Muscle layer of colon (tissue), 2 donors: ENCODE data around the gene TSC1.

ENCODE experiments used
- H3K27ac ChIP-seq: one replicate; pipeline ENCODE4 v1.7.0; 2013; ENCODE audit warnings: low read depth, mild to moderate bottlenecking, low read length, moderate library complexity
- H3K27me3 ChIP-seq, 2 donors: one replicate each; pipeline ENCODE4 v1.7.0; 2013; ENCODE audit warnings: low read length in 2 of 2, mild to moderate bottlenecking in 2 of 2; ENCODE audit not compliant: insufficient read depth in 2 of 2, control insufficient read depth in 1 of 2
- H3K36me3 ChIP-seq: one replicate; pipeline ENCODE4 v1.7.0; 2013; ENCODE audit warnings: mild to moderate bottlenecking, low read length; ENCODE audit not compliant: insufficient read depth
- H3K4me1 ChIP-seq: one replicate; pipeline ENCODE4 v1.7.0; 2013; ENCODE audit warnings: mild to moderate bottlenecking, low read length; ENCODE audit not compliant: insufficient read depth
- H3K4me3 ChIP-seq, 2 donors: one replicate each; pipeline ENCODE4 v1.7.0; 2013; ENCODE audit warnings: low read length in 2 of 2, low read depth in 1 of 2, mild to moderate bottlenecking in 1 of 2, moderate library complexity in 1 of 2
- H3K9ac ChIP-seq: one replicate; pipeline ENCODE4 v1.7.0; 2013; ENCODE audit warnings: low read length
- H3K9me3 ChIP-seq: one replicate; pipeline ENCODE4 v1.7.0; 2013; ENCODE audit warnings: mild to moderate bottlenecking, low read length
- donor health status: abdominal sarcoma.
- donor health status: Adenocarcinoma of cecum.

The TSC1 gene

DNA sequence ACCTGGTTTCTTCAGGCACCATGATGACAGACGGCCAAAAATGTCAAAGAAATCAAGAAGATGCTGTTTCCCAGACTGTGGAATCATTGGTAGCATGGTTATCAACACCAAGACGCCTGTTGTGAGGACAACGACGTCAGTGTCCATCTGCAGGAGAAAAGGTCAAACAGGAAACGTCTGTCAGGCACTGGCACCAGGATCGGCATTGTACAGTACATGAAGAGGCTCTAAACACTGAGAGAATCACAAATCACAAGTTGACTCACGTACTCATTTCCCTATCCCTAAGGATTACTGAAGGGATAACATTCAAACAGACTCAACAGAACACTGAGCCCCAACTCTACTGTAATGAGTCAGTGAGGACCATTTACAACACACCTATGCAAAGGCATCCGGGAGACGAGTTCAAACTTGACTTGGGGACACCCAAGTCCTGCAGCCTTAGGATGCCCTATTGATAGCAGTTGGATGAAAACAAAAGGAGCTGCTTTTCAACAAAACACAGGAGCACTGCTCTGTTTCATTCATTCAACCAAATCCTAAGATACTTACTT lies 21.0 kb downstream of the TSC1 start:
- no peaks in the 10 kb centered on the region for H3K4me1 ChIP-seq

DNA sequence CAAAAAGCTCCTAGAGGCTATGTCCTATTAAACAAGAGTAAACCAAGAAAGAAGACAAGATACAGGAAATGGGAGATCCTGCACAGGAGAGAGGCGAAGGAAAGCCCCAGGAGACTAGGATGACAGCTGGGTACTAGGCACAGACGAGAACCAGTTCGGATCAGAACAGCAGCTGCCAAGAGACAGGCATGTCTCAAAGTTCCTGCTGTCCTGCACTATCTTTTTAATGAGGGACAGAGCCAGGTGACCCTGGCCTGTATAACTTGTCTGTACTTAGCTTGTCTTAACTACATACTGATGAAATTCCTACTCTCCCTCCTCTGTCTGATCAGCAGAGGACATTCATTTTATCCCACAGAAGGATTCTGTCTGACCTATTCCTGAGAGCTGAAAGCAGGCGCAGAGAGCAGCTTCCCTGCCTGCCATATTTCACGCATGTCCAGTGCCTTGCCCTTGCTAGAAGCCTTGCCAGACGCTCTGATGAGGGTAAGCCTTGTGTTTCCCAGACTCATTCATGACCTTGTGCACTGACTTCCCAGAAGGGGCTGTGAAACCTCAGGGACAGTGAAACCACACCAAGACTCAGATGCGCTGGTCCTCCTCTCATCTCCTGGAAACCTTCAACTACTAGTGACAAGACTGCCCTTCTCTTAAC lies 24.7 kb downstream of the TSC1 start:
- Histone ChIP-seq H3K36me3 (peaks cover 82% of the 10 kb centered on the region), H3K27ac (no peak overlapping the region), H3K27me3 (no peaks in the 10 kb centered on the region), H3K9ac (no peak overlapping the region), H3K4me3 (no peak overlapping the region), H3K9me3 (no peaks in the 10 kb centered on the region), H3K4me1 (no peaks in the 10 kb centered on the region)

More for the DNA sequence above, 21.0 kb downstream of the TSC1 start:
- Histone ChIP-seq H3K9me3 (no peaks in the 10 kb centered on the region), H3K9ac (no peak overlapping the region), H3K27ac (no peak overlapping the region), H3K27me3 (no peaks in the 10 kb centered on the region), H3K36me3 (peaks cover 91% of the 10 kb centered on the region), H3K4me3 (no peak overlapping the region)

DNA sequence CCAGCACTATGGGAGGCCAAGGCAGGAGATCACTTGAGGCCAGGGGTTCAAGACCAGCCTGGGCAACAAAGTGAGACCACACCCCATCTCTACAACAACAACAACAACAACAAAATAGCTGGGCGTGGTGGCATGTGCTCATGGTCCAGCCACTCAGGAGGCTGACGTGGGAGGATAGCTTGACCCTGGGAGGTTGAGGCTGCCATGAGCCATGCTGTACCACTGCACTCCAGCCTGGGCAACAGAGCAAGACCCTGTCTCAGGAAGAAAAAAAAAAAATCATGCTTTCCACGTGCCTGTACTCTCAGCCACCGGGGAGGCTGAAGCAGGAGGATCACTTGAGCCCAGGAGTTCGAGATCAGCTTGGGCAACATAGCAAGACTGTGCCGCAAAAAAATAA lies 29.5 kb downstream of the TSC1 start:
- H3K9me3 ChIP-seq = no peaks in the 10 kb centered on the region
- peaks cover 56% of the 10 kb centered on the region for H3K36me3 ChIP-seq

DNA sequence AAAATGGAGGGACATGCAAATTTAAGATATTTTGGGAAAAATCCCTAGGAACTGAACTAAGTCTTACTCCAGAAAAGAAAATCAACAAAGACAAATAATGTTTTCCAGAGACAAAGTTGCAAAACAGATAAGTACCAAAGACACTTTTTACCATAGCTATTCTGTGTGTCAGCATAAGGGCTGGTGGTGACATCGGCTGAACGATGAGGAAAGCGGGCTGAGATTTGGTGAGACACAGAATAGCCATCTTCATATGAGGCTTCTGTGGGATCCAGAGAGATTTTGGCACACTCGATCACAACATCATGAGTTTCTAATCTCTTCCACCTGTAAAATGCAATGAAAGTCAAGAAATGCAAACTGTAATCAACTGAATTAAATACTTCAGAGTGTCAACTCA lies 32.3 kb downstream of the TSC1 start:
- H3K27ac ChIP-seq = no peak overlapping the region
- H3K9ac ChIP-seq = no peak overlapping the region
- no peak overlapping the region for H3K4me3 ChIP-seq
- peaks cover 41% of the 10 kb centered on the region for H3K36me3 ChIP-seq
- no peaks in the 10 kb centered on the region for H3K27me3 ChIP-seq
- no peaks in the 10 kb centered on the region for H3K9me3 ChIP-seq
- no peaks in the 10 kb centered on the region for H3K4me1 ChIP-seq

More for the DNA sequence above, 29.5 kb downstream of the TSC1 start:
- Histone ChIP-seq H3K9ac (no peak overlapping the region), H3K4me3 (no peak overlapping the region), H3K27ac (no peak overlapping the region), H3K27me3 (no peaks in the 10 kb centered on the region), H3K4me1 (no peaks in the 10 kb centered on the region)

DNA sequence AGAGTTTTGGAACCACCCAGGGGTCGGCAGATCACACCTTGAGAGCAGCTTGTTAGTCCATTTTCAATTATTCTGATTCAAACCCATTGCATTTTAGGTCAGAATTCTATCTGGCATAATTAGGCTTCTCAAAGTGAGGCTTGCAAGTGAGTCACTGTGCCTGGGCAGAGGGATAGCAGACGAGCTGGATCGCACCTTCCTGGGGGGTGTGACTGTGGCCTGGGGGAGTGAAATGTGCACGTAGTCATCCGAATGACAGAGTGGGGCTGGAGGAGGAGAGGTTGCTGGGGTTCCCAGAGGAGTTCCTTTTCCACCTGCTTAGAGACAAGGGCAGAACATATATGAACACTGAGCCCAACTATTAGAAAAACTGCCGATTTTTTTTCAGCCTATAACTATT lies 34.0 kb downstream of the TSC1 start:
- no peak overlapping the region for H3K9ac ChIP-seq
- no peaks in the 10 kb centered on the region for H3K4me1 ChIP-seq
- H3K27ac ChIP-seq = no peak overlapping the region
- no peak overlapping the region for H3K4me3 ChIP-seq
- no peaks in the 10 kb centered on the region for H3K27me3 ChIP-seq
- H3K9me3 ChIP-seq = no peaks in the 10 kb centered on the region
- peaks cover 38% of the 10 kb centered on the region for H3K36me3 ChIP-seq

DNA sequence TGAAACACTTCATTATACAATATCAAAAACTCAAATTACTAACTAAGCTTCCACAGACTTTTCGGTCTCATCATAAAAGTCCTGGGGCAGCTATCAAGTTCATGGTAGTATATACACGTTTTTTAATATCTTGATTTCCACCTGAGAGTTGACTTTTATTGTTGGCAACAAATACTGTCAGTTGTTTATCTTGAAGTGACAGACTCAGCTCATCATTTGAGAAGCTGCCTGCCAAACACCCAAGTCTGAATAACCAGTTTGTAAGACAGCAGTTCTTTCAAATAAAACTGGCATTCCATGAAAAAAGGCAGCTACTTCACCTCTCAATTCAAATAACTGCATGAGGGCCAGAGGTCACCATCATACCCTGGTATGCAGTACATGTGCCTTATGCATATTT lies 35.1 kb downstream of the TSC1 start:
- Histone ChIP-seq H3K27ac (no peak overlapping the region), H3K27me3 (no peaks in the 10 kb centered on the region), H3K9ac (no peak overlapping the region), H3K9me3 (no peaks in the 10 kb centered on the region), H3K4me3 (no peak overlapping the region), H3K4me1 (no peaks in the 10 kb centered on the region), H3K36me3 (peaks cover 47% of the 10 kb centered on the region)

DNA sequence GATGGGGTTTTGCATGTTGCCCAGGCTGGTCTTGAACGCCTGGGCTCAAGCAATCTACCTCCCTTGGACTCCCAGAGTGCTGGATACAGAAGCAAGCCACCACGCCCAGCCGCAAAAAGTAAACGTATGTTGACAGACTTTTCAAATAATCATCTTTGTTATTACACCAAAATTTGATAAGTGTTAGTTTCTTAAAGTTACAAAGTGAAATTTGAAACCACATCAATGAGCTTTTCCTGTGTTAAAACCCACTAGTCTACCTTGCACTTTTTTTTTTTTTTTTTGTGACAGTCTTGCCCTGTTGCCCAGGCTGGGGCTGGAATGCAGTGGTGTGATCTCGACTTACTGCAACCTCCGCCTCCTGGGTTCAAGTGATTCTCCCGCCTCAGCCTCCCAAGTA lies 35.8 kb downstream of the TSC1 start:
- Histone ChIP-seq H3K27me3 (no peaks in the 10 kb centered on the region), H3K9ac (no peak overlapping the region), H3K4me1 (no peaks in the 10 kb centered on the region), H3K4me3 (no peak overlapping the region), H3K27ac (no peak overlapping the region), H3K9me3 (no peaks in the 10 kb centered on the region), H3K36me3 (peaks cover 54% of the 10 kb centered on the region)

DNA sequence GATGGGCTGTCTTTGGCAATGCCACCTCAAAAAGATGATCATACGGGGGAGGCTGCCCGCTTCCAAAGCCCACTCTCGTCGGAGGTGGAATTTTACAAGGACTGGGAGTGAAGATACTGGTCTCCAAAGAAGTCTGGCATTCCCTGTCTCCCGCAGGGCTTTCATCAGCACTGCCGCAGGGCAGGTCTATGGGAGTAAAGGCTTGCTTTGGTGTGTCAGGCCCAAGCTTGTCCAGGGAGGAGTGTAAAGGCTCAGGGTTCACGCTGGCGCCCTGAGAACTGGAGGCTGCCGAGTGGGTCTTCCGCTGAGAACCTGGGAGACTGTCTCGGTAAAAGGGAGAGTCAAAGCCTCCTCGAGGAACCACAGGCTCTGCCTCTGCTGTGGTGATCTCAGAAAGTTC lies 38.7 kb downstream of the TSC1 start:
- Histone ChIP-seq H3K27me3 (no peaks in the 10 kb centered on the region), H3K9me3 (no peaks in the 10 kb centered on the region), H3K4me1 (no peaks in the 10 kb centered on the region), H3K36me3 (peaks cover 66% of the 10 kb centered on the region), H3K9ac (no peak overlapping the region), H3K27ac (no peak overlapping the region), H3K4me3 (no peak overlapping the region)

DNA sequence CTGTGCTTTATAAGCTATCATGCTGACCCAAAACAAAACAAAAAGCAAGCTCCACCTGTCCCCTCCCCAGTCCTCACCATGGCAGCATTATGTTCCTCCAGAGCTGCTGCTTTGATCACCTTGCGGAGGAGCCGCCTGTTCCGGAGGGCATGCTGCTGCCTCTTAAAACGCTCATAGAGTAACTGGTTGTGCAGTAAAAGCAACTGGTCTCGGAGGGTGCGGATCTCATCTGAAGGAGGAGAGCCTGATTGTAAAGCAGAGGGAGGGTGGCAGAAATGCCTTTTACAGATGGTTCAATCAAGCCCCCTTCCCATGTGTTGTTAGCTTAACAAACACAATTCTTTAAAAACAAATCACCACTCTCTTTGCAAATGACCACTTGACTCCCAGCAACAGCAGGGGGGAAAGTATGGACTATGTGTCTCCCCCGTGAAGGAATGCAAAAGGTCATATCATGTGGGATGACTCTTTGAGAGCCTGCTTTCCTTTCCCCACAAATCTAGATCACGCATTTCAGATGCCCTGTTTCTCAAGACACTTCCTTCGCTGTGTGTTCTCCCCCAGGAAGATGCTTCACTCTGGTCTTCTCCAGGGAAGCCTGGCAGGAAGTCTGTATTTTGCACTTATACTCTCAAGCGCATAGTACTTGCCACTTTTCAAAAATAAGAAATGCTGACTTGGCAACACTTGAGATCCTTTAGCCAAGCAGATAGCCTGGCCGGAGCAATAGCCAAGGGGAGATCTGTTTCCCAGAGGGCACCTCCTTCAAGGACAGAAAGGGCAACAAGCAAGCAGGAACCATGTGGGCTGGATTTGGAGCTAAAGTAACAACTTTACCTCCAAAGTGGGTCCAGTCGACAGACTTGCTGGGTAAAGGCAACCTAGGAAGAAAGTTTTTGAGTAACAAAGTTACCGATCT lies 40.6 kb downstream of the TSC1 start:
- no peak overlapping the region for H3K4me3 ChIP-seq
- no peaks in the 10 kb centered on the region for H3K9me3 ChIP-seq
- no peaks in the 10 kb centered on the region for H3K27me3 ChIP-seq
- H3K36me3 ChIP-seq = peaks cover 68% of the 10 kb centered on the region
- H3K9ac ChIP-seq = no peak overlapping the region
- H3K27ac ChIP-seq = no peak overlapping the region
- H3K4me1 ChIP-seq = no peaks in the 10 kb centered on the region

DNA sequence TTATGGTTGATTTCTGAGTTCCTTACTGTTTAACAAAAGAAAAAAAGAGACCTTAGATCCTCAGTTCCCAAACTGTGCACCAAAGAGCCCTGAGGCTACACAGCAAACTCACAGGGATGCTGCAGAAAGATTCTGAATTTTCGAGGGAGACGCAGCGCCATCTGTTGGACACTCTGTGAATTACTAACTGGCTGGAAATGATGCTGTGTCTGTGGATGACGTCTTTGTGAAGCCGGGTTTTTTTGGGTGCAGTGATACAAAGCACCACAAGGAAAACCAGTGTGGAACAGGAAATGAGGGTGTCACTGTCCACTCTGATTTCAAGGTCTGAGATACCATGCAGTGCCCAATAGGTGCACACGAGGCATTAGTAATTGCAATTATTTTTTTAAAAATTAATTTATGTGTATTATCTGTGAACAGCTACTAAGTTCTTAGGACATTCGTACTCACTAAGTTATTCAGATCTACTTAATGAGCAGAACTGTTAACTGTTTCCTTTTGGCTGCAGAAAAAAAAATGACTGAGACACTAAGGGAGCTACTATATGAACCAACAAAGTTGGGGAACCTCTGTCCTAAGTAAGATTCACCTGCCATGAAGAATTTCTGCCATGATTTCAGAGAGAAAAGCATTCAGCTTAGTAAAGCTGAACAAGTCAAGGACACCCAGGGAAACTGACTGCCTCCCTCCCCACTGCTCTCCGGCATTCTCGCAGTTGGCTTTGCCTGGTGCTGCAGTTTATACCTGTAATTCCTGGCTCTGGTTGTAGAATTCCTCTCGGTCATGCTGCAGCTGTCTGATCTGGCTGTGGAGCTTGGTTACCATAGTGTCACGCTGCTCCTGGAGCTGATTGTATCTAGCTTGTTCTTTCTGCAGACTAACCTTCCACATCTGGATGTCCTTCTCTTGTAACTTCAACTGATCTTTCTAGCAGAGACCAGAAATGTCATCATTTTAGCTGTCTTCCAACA lies 42.3 kb downstream of the TSC1 start:
- Histone ChIP-seq H3K9ac (no peak overlapping the region), H3K27me3 (no peaks in the 10 kb centered on the region), H3K27ac (no peak overlapping the region), H3K9me3 (no peaks in the 10 kb centered on the region), H3K4me3 (no peak overlapping the region), H3K4me1 (no peaks in the 10 kb centered on the region), H3K36me3 (peaks cover 82% of the 10 kb centered on the region)

DNA sequence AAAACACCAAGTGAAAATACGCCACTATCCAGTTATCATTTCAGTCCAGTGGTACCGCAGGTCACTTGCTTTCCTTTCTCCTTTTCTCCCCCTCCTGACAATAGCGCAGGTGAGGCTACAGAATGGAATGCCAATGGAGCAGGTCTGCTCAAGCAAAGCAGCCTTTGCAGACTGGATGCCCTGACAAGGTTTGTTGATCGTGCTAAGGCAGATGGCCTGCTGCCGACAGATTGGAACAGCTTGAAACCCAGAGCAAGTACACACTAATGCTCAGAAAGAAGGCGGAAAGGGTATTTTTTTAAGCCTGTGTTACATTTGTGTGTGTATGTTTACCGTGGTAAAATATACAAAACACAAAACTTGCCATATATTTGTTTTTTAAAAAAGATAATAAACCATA lies 46.4 kb downstream of the TSC1 start:
- H3K27ac ChIP-seq = no peak overlapping the region
- no peaks in the 10 kb centered on the region for H3K9me3 ChIP-seq
- H3K9ac ChIP-seq = no peak overlapping the region
- H3K36me3 ChIP-seq = peaks cover 89% of the 10 kb centered on the region
- H3K4me1 ChIP-seq = no peaks in the 10 kb centered on the region
- H3K27me3 ChIP-seq = no peaks in the 10 kb centered on the region
- no peak overlapping the region for H3K4me3 ChIP-seq
